H9 (cell line): ENCODE measurements around the gene PRDM2. TPM values are rescaled to one million over a fixed set of nuclear protein-coding genes. Genes with fewer than 3 reads are reported as not detected.

Experiments
- DNase-seq: peaks from one replicate; pipeline ENCODE4 v3.0.0-alpha.2; 2017
- H2AFZ ChIP-seq: one replicate; pipeline ENCODE4 v1.6.1; 2013; ENCODE audit warnings: mild to moderate bottlenecking, low read length, control low read depth, moderate library complexity
- H2AK5ac ChIP-seq: 2 replicates; pipeline ENCODE4 v1.6.1; 2013; ENCODE audit warnings: low read length, control low read depth, mixed read lengths; ENCODE audit not compliant: insufficient read length
- H2BK120ac ChIP-seq: one replicate; pipeline ENCODE4 v1.6.1; 2013; ENCODE audit warnings: low read depth, mild to moderate bottlenecking, low read length, control low read depth, inconsistent platforms; ENCODE audit not compliant: poor library complexity, severe bottlenecking
- H2BK12ac ChIP-seq: 2 replicates; pipeline ENCODE4 v1.6.1; 2013; ENCODE audit warnings: low read length, control low read depth, mixed read lengths, low read depth; ENCODE audit not compliant: insufficient read length
- H2BK15ac ChIP-seq: 2 replicates; pipeline ENCODE4 v1.6.1; 2013; ENCODE audit warnings: low read depth, low read length, control low read depth
- H2BK20ac ChIP-seq: one replicate; pipeline ENCODE4 v1.6.1; 2013; ENCODE audit warnings: low read depth, mild to moderate bottlenecking, low read length, control low read depth, inconsistent platforms; ENCODE audit not compliant: poor library complexity, severe bottlenecking
- H2BK5ac ChIP-seq: 2 replicates; pipeline ENCODE4 v1.6.1; 2013; ENCODE audit warnings: low read length, control low read depth, mixed read lengths; ENCODE audit not compliant: insufficient read length
- H3K14ac ChIP-seq: 2 replicates; pipeline ENCODE4 v1.6.1; 2013; ENCODE audit warnings: low read length, control low read depth; ENCODE audit not compliant: insufficient read depth
- H3K18ac ChIP-seq: 2 replicates; pipeline ENCODE4 v1.6.1; 2013; ENCODE audit warnings: low read depth, mild to moderate bottlenecking, mixed read lengths, low read length, control low read depth; ENCODE audit not compliant: insufficient read length
- H3K23ac ChIP-seq: 2 replicates; pipeline ENCODE4 v1.6.1; 2013; ENCODE audit warnings: low read length, control low read depth, mixed read lengths, low read depth; ENCODE audit not compliant: insufficient read length
- H3K23me2 ChIP-seq: 2 replicates; pipeline ENCODE4 v1.6.1; 2013; ENCODE audit warnings: low read depth, mild to moderate bottlenecking, mixed read lengths, low read length, control low read depth; ENCODE audit not compliant: insufficient read length, poor library complexity, severe bottlenecking
- H3K27ac ChIP-seq: 2 replicates; pipeline ENCODE4 v1.5.1; 2013; ENCODE audit warnings: low read length, control low read depth, mixed read lengths, low read depth; ENCODE audit not compliant: insufficient read length
- H3K27me3 ChIP-seq: 2 replicates; pipeline ENCODE4 v1.6.1; 2013; ENCODE audit warnings: low read length, control low read depth, inconsistent platforms; ENCODE audit not compliant: insufficient read depth
- H3K4ac ChIP-seq: 2 replicates; pipeline ENCODE4 v1.6.1; 2013; ENCODE audit warnings: low read depth, mild to moderate bottlenecking, control low read depth, inconsistent platforms, low read length, moderate library complexity
- H3K4me1 ChIP-seq: 2 replicates; pipeline ENCODE4 v1.6.1; 2013; ENCODE audit warnings: low read length, control low read depth, inconsistent platforms; ENCODE audit not compliant: insufficient read depth
- H3K4me2 ChIP-seq: 2 replicates; pipeline ENCODE4 v1.6.1; 2013; ENCODE audit warnings: low read length, control low read depth, mixed read lengths; ENCODE audit not compliant: insufficient read length, insufficient read depth
- H3K56ac ChIP-seq: 2 replicates; pipeline ENCODE4 v1.6.1; 2013; ENCODE audit warnings: low read depth, mild to moderate bottlenecking, mixed read lengths, low read length, control low read depth; ENCODE audit not compliant: insufficient read length
- H3K79me1 ChIP-seq: 2 replicates; pipeline ENCODE4 v1.6.1; 2013; ENCODE audit warnings: low read depth, mild to moderate bottlenecking, moderate library complexity, low read length, control low read depth, inconsistent platforms; ENCODE audit not compliant: insufficient read depth, poor library complexity, severe bottlenecking
- H3K79me2 ChIP-seq: 2 replicates; pipeline ENCODE4 v1.6.1; 2013; ENCODE audit warnings: low read length, control low read depth, inconsistent platforms; ENCODE audit not compliant: insufficient read depth
- H3K9ac ChIP-seq: 2 replicates; pipeline ENCODE4 v1.6.1; 2013; ENCODE audit warnings: low read length, control low read depth, mixed read lengths; ENCODE audit not compliant: insufficient read length; ENCODE audit errors: extremely low read depth
- H3K9me3 ChIP-seq: one replicate; pipeline ENCODE4 v1.6.1; 2013; ENCODE audit warnings: low read depth, low read length, inconsistent platforms; ENCODE audit not compliant: control insufficient read depth
- H3T11ph ChIP-seq: one replicate; pipeline ENCODE4 v1.6.1; 2013; ENCODE audit warnings: mild to moderate bottlenecking, low read length, control low read depth, inconsistent platforms
- H4K20me1 ChIP-seq: one replicate; pipeline ENCODE4 v1.6.1; 2013; ENCODE audit not compliant: control insufficient read depth, insufficient read length, insufficient read depth
- H4K5ac ChIP-seq: 2 replicates; pipeline ENCODE4 v1.6.1; 2013; ENCODE audit warnings: low read depth, mild to moderate bottlenecking, mixed read lengths, low read length, control low read depth; ENCODE audit not compliant: insufficient read length
- H4K8ac ChIP-seq: replicated peaks from 2 replicates; pipeline ENCODE4 v1.6.1; 2013; ENCODE audit warnings: low read length, control low read depth, mixed read lengths, low read depth; ENCODE audit not compliant: insufficient read length
- H4K91ac ChIP-seq: 2 replicates; pipeline ENCODE4 v1.6.1; 2013; ENCODE audit warnings: low read depth, mild to moderate bottlenecking, moderate library complexity, mixed read lengths, low read length, control low read depth; ENCODE audit not compliant: insufficient read length
- H3K27ac Mint-ChIP-seq, 3 experiments: 2 replicates in 2 of 3; 3 replicates in 1 of 3; pipeline ENCODE4 v1.8.0; 2020 to 2021; ENCODE audit warnings: mixed read lengths in 3 of 3, mild to moderate bottlenecking in 1 of 3, moderate library complexity in 1 of 3
- H3K27me3 Mint-ChIP-seq: 2 replicates; pipeline ENCODE4 v1.8.0; 2021; ENCODE audit warnings: low read depth, mild to moderate bottlenecking, moderate library complexity, mixed read lengths
- H3K36me3 Mint-ChIP-seq, 3 experiments: 2 replicates in 2 of 3; 3 replicates in 1 of 3; pipeline ENCODE4 v1.8.0; 2020 to 2021; ENCODE audit warnings: low read depth in 3 of 3, mixed read lengths in 3 of 3; ENCODE audit not compliant: insufficient read depth in 1 of 3
- H3K4me1 Mint-ChIP-seq, 2 experiments: 2 replicates each; pipeline ENCODE4 v1.8.0; 2020; ENCODE audit warnings: mixed read lengths in 2 of 2
- H3K4me3 Mint-ChIP-seq, 2 experiments: 2 replicates in 1 of 2; 3 replicates in 1 of 2; pipeline ENCODE4 v1.8.0; 2020 to 2021; ENCODE audit warnings: mild to moderate bottlenecking in 2 of 2, mixed read lengths in 2 of 2, moderate library complexity in 1 of 2
- H3K9me3 Mint-ChIP-seq, 2 experiments: 2 replicates in 1 of 2; 3 replicates in 1 of 2; pipeline ENCODE4 v1.8.0; 2020; ENCODE audit warnings: mild to moderate bottlenecking in 2 of 2, mixed read lengths in 2 of 2, moderate library complexity in 1 of 2
- CTCF ChIP-seq: fragments of 200-600 bp; sonication (generic); conservative IDR thresholded peaks from 3 replicates; pipeline ENCODE4 v1.8.0; 2021; ENCODE audit warnings: antibody characterized with exemption, mild to moderate bottlenecking
- WGBS: extraction: QIAGEN DNeasy Blood & Tissue Kit; methylation state at CpG from one replicate; pipeline ENCODE4 v1.1.7; 2013; ENCODE audit warnings: missing lambda C conversion rate, low lambda C conversion rate, mixed read lengths; ENCODE audit not compliant: insufficient read length; ENCODE audit errors: extremely low coverage; 5-methylcytosine and 5-hydroxymethylcytosine counted together
- total RNA-seq: library from RNA; stranded (reverse); gene quantifications from 2 replicates; pipeline ENCODE4 v1.2.1, GENCODE V29; 2021

Gene PRDM2
- total RNA-seq, 1 experiment from 2014 or later: 24.5 TPM

GRCh38 chr1:13806108-13806507 is 106.1 kb downstream of the PRDM2 start:
- no peak overlapping the region for H4K5ac ChIP-seq
- H3K23ac ChIP-seq: no peak overlapping the region

More at GRCh38 chr1:13806108-13806507, 106.1 kb downstream of the PRDM2 start:
- Histone ChIP-seq H2BK12ac (no peak overlapping the region), H3K9ac (no peak overlapping the region), H3K79me2 (no peaks in the 10 kb centered on the region), H2BK20ac (no peak overlapping the region), H3K14ac (no peak overlapping the region), H3K79me1 (no peaks in the 10 kb centered on the region), H4K20me1 (no peaks in the 10 kb centered on the region), H3K18ac (no peak overlapping the region), H4K91ac (no peak overlapping the region), H2AK5ac (no peak overlapping the region), H3K4me1 (no peaks in the 10 kb centered on the region), H2BK120ac (no peak overlapping the region), H3T11ph (no peak overlapping the region), H3K4me2 (no peak overlapping the region), H3K27ac (no peak overlapping the region), H3K23me2 (no peaks in the 10 kb centered on the region), H2BK5ac (no peak overlapping the region), H3K56ac (no peak overlapping the region), H2AFZ (no peak overlapping the region), H4K8ac (no peak overlapping the region), H3K4ac (no peak overlapping the region), H2BK15ac (no peak overlapping the region), H3K9me3 (no peaks in the 10 kb centered on the region), H3K27me3 (no peaks in the 10 kb centered on the region)
- WGBS: no CpG with 5 or more reads among the region's 13 CpGs
- no peak for TF ChIP-seq CTCF
- H3K36me3 Mint-ChIP-seq: peaks cover 0 to 2% (median 0%) of the 10 kb centered on the region in 3 experiments; a peak in 1 of 7 replicates
- no peak overlapping the region for H3K4me3 Mint-ChIP-seq
- no peak overlapping the region for H3K27ac Mint-ChIP-seq
- H3K27me3 Mint-ChIP-seq: peaks cover 3% of the 10 kb centered on the region; the same call in 1 of the 2 replicates
- DNase-seq: no peak
- no peaks in the 10 kb centered on the region for H3K9me3 Mint-ChIP-seq
- H3K4me1 Mint-ChIP-seq: peaks cover 7 to 13% of the 10 kb centered on the region in 2 experiments; a peak in 3 of 4 replicates
